K562 (cell line): ENCODE data around the gene ADGRD1. TPM values are rescaled to one million over a fixed set of nuclear protein-coding genes. Genes with fewer than 3 reads are reported as not detected.
A peak's percentile ranks its signal among the peaks of the same experiment; 100 is the strongest.

Experiments
- BHLHE40 ChIP-seq: IDR thresholded peaks from 2 replicates; pipeline ENCODE4 v1.6.1; 2011; ENCODE audit warnings: low read length, improper control_type of control experiment
- CBFA2T3 ChIP-seq: fragments of 450-650 bp; IDR thresholded peaks from 2 replicates; pipeline ENCODE4 v1.6.1; 2017
- CBFB ChIP-seq: sonication (generic); formaldehyde crosslinking; IDR thresholded peaks from 2 replicates; pipeline ENCODE4 v1.4.0; 2020; ENCODE audit warnings: mild to moderate bottlenecking, missing genetic modification reagents
- CCNT2 ChIP-seq: IDR thresholded peaks from 2 replicates; pipeline ENCODE4 v1.6.1; 2011; ENCODE audit warnings: borderline replicate concordance, low read depth, mild to moderate bottlenecking, moderate library complexity, mixed read lengths, low read length; ENCODE audit not compliant: insufficient read length; ENCODE audit errors: extremely low read depth
- CREM ChIP-seq: IDR thresholded peaks from 2 replicates; pipeline ENCODE4 v1.6.1; 2014; ENCODE audit warnings: antibody characterized with exemption, low read depth
- CXXC5 ChIP-seq: fragments of 250-450 bp; sonication (Bioruptor Pico); IDR thresholded peaks from 2 replicates; pipeline ENCODE4 v1.8.0; 2022; ENCODE audit warnings: inconsistent platforms, mild to moderate bottlenecking, moderate library complexity
- EHMT2 ChIP-seq: fragments of 450-650 bp; IDR thresholded peaks from 2 replicates; pipeline ENCODE4 v1.6.1; 2018; ENCODE audit warnings: antibody characterized with exemption
- HDAC1 ChIP-seq, 2 experiments: fragments of 450-650 bp; IDR thresholded peaks; 2 replicates each; pipeline ENCODE4 v1.6.1; 2016 to 2017; ENCODE audit warnings: inconsistent platforms in 1 of 2, mild to moderate bottlenecking in 1 of 2, moderate library complexity in 1 of 2
- KLF10 ChIP-seq: fragments of 250-450 bp; sonication (Bioruptor Pico); IDR thresholded peaks from 2 replicates; pipeline ENCODE4 v1.6.1; 2021; ENCODE audit warnings: matching md5 sums
- L3MBTL2 ChIP-seq: fragments of 450-650 bp; IDR thresholded peaks from 2 replicates; pipeline ENCODE4 v1.6.1; 2016; ENCODE audit warnings: mild to moderate bottlenecking, moderate library complexity
- LEF1 ChIP-seq: fragments of 450-650 bp; IDR thresholded peaks from 2 replicates; pipeline ENCODE4 v1.6.1; 2016; ENCODE audit warnings: mild to moderate bottlenecking
- MEF2D ChIP-seq: conservative IDR thresholded peaks from 2 replicates; pipeline ENCODE4 v1.6.1; 2016; ENCODE audit warnings: low read depth, missing genetic modification characterization, missing compliant biosample characterization
- NBN ChIP-seq: fragments of 450-650 bp; IDR thresholded peaks from 2 replicates; pipeline ENCODE4 v1.6.1; 2016; ENCODE audit warnings: low read depth, mild to moderate bottlenecking
- RNF2 ChIP-seq: sonication (generic); IDR thresholded peaks from 2 replicates; pipeline ENCODE4 v1.6.1; 2016
- SMAD4 ChIP-seq: fragments of 250-450 bp; sonication (Bioruptor Pico); conservative IDR thresholded peaks from 2 replicates; pipeline ENCODE4 v1.8.0; 2021; ENCODE audit warnings: inconsistent platforms, mild to moderate bottlenecking, moderate library complexity
- SPI1 ChIP-seq: IDR thresholded peaks from 2 replicates; pipeline ENCODE4 v1.6.1; 2011; ENCODE audit warnings: low read depth, low read length, control low read depth, borderline replicate concordance
- TAF1 ChIP-seq: IDR thresholded peaks from 2 replicates; pipeline ENCODE4 v1.6.1; 2011; ENCODE audit warnings: mild to moderate bottlenecking, low read length, moderate library complexity; ENCODE audit not compliant: insufficient read depth, control insufficient read depth, severe bottlenecking; ENCODE audit errors: extremely low read depth
- TBL1XR1 ChIP-seq, 2 experiments: IDR thresholded peaks; 2 replicates each; pipeline ENCODE4 v1.6.1; 2012; ENCODE audit warnings: improper control_type of control experiment in 2 of 2, low read length in 2 of 2, mild to moderate bottlenecking in 1 of 2
- TRIM24 ChIP-seq, 2 experiments: fragments of 450-650 bp; IDR thresholded peaks; 2 replicates each; pipeline ENCODE4 v1.6.1; 2016
- polyA plus RNA-seq, 8 experiments: library from polyadenylated mRNA; depleted of rRNA in 4 of 8; stranded (reverse) in 5 of 8; unstranded in 3 of 8; fragments of >200 nt; fragmentation: Nextera tagmentation in 2 of 8; fragmentation: Illumina TruSeq in 1 of 8; extraction: Ambion mirVana in 2 of 8; extraction: Trizol in 1 of 8; gene quantifications; 2 replicates each; pipeline versions ENCODE4 v1.2.1 to v1.2.3, GENCODE V29; 2011 to 2014; ENCODE audit warnings: inconsistent platforms in 1 of 8, missing spikeins in 1 of 8
- total RNA-seq, 7 experiments: library from RNA; depleted of rRNA in 6 of 7; stranded (reverse); fragments of >200 nt in 6 of 7; fragmentation: Illumina TruSeq in 2 of 7; extraction: Trizol in 2 of 7; gene quantifications; 2 replicates each; pipeline versions ENCODE4 v1.2.1 to v1.2.3, GENCODE V29; 2011 to 2021; ENCODE audit warnings: low replicate concordance in 1 of 7
- TF ChIP-seq, protein P1 (sequence below): sonication (generic); formaldehyde crosslinking; IDR thresholded peaks from 2 replicates; pipeline ENCODE4 v1.8.1; 2023; ENCODE audit warnings: mild to moderate bottlenecking, missing genetic modification reagents
- TF ChIP-seq, protein P2 (sequence below): sonication (generic); IDR thresholded peaks from 2 replicates; pipeline ENCODE4 v1.6.1; 2016
- TF ChIP-seq, protein P3 (sequence below): fragments of 450-650 bp; IDR thresholded peaks from 2 replicates; pipeline ENCODE4 v1.6.1; 2016

Gene ADGRD1
- total and polyA plus RNA-seq, 9 of the 15 experiments (the other 6 are each of a cell fraction or from before 2014, with no cell fraction given) = 1.7 to 11.7 (median 3.3) TPM

DNA sequence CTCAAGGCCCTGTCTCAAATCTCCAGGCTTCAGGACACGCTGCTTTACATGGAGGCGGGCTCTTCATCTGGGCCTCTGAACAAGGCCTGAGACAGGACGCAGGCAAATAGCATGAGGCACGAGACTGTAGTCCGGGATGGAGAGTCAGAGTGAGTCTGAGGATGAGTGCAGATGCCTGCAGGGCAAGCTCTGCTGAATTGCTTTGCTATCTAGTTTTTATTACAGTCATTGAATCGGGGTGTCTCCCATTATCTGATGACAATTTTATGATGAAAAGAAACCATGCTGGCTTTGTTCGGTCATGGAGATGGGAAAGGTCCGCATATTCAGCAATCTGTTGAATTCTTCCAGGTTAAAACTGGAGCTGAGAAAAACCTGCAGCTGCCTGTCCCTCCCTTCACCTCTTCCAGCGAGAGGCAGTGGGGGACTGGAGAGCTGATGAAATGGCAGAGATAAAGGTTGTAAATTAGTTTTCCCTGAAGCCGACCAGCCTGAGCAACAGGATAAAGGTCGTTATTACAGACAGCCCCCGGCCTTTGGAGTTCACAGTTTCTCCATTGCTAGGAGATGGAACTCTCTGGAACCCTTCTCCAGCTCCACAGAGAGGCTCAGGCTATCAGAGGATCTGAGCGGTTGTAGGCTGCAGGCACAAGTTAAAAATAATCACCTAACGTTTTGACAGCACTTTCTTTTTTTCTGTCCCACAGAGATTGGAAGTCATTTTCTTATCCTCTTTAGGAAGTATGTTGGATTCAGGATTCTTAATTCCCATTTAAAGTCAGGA lies 1.3 kb upstream of the ADGRD1 start (continued):
- TF ChIP-seq, protein P1, sequence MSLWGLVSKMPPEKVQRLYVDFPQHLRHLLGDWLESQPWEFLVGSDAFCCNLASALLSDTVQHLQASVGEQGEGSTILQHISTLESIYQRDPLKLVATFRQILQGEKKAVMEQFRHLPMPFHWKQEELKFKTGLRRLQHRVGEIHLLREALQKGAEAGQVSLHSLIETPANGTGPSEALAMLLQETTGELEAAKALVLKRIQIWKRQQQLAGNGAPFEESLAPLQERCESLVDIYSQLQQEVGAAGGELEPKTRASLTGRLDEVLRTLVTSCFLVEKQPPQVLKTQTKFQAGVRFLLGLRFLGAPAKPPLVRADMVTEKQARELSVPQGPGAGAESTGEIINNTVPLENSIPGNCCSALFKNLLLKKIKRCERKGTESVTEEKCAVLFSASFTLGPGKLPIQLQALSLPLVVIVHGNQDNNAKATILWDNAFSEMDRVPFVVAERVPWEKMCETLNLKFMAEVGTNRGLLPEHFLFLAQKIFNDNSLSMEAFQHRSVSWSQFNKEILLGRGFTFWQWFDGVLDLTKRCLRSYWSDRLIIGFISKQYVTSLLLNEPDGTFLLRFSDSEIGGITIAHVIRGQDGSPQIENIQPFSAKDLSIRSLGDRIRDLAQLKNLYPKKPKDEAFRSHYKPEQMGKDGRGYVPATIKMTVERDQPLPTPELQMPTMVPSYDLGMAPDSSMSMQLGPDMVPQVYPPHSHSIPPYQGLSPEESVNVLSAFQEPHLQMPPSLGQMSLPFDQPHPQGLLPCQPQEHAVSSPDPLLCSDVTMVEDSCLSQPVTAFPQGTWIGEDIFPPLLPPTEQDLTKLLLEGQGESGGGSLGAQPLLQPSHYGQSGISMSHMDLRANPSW = no peak
- TF ChIP-seq, protein P2, sequence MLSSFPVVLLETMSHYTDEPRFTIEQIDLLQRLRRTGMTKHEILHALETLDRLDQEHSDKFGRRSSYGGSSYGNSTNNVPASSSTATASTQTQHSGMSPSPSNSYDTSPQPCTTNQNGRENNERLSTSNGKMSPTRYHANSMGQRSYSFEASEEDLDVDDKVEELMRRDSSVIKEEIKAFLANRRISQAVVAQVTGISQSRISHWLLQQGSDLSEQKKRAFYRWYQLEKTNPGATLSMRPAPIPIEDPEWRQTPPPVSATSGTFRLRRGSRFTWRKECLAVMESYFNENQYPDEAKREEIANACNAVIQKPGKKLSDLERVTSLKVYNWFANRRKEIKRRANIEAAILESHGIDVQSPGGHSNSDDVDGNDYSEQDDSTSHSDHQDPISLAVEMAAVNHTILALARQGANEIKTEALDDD = peak; percentile 77
- TF ChIP-seq SPI1 (no peak), RNF2 (peak; percentile 23; the same call in 1 of the 2 replicates), BHLHE40 (peak; percentile 60), CBFB (no peak), TRIM24 (IDR thresholded peaks at IDR 0.05) (peak in 1 of 2 experiments; percentile 61; a peak in 1 of 4 replicates), CREM (peak; percentile 20; the same call in 1 of the 2 replicates), CXXC5 (0 out of 2 replicates have a peak, but pooled peaks have one; percentile 48), HDAC1 (IDR thresholded peaks at IDR 0.05) (0 out of 4 replicates have a peak, but pooled peaks of 1 of the 2 experiments have one; percentile 28), NBN (peak; percentile 38; the same call in 1 of the 2 replicates), CBFA2T3 (peak; percentile 72), L3MBTL2 (peak; percentile 35; the same call in 1 of the 2 replicates), SMAD4 (CRISPR knock-in tag) (0 out of 2 replicates have a peak, but pooled peaks have one; percentile 40), EHMT2 (no peak), TAF1 (peak; percentile 16), CCNT2 (peak; percentile 65), KLF10 (no peak), TBL1XR1 (IDR thresholded peaks at IDR 0.05; ENCODE audit: low read length in 2 of 2) (peak in 1 of 2 experiments; percentile 32; a peak in 1 of 4 replicates), LEF1 (peak; percentile 75), MEF2D (peak; percentile 73)
- TF ChIP-seq, protein P3, sequence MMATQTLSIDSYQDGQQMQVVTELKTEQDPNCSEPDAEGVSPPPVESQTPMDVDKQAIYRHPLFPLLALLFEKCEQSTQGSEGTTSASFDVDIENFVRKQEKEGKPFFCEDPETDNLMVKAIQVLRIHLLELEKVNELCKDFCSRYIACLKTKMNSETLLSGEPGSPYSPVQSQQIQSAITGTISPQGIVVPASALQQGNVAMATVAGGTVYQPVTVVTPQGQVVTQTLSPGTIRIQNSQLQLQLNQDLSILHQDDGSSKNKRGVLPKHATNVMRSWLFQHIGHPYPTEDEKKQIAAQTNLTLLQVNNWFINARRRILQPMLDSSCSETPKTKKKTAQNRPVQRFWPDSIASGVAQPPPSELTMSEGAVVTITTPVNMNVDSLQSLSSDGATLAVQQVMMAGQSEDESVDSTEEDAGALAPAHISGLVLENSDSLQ = peak; percentile 84
